Activated CD4-positive, CD25-positive, alpha-beta regulatory T cell treated with anti-CD3 and anti-CD28 coated beads, Interleukin-2, amount 50 U/mL, for 16 hours (primary cell): Measurements from ENCODE around the gene LGALS3BP.

Experiments used
- DNase-seq: peaks from one replicate; pipeline ENCODE4 v3.0.0-alpha.2; 2020; ENCODE audit warnings: low read depth, low spot score

LGALS3BP gene

DNA sequence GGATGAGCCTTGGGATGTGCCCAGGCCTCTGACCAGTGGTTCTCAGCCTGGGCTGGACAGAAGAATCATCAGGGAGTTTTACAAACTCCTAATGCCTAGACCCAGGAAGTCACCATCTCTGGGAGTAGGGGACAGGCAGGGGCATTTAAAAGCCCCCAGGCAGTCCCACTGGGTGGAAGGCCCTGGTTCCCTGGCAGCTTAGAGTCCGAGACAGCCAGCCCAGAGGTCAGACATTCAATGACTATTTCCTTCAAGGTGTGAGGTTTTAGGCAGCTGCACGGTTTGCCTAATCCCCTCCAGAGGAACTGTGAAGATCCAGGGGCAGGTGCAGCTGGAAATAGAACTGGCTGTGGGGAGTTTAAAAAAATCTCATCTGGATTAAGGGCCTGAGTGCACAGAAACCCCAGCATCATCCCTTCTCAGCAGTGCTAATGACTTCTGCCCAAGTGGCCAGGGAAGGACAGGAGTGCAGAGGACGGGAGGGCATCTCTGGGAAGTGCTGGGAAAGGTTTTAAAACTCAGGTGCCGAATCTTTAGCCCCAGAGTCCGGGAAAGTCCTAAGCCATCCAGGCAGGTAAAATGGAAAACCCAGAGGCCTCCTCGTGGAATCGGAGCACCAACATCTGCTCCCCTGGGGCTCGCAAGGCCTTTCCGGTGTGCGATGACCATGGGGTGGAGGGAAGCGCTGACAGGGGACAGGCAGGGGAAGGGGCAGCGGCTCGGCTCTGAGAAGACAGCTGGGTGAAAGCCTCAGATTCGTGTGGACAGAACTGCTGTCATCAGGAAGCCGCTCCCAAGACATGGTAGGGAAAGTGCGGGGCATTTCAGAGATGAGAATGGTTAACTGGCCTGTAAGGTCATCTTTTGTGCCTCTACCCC, 1.5 kb upstream of the LGALS3BP start:
- DNase-seq = no peak

DNA sequence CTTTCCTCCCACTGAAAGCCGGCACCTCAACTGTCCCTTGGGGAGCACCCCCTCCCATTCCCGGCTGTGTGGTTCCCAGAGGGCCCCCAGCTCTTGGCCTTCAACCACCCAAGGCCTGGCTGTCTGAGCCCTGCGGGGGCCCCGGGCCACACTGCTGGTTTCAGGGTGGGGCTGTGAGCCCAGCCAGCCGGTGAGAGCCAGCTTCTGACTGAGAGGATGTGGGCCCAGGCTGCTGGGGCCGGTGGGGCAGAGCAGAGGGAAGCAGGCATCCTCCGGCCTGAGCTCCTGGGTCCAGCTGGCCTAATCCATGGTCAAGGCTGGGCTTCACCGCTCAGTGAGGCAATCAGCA, 875 bp upstream of the LGALS3BP start:
- no peak for DNase-seq

DNA sequence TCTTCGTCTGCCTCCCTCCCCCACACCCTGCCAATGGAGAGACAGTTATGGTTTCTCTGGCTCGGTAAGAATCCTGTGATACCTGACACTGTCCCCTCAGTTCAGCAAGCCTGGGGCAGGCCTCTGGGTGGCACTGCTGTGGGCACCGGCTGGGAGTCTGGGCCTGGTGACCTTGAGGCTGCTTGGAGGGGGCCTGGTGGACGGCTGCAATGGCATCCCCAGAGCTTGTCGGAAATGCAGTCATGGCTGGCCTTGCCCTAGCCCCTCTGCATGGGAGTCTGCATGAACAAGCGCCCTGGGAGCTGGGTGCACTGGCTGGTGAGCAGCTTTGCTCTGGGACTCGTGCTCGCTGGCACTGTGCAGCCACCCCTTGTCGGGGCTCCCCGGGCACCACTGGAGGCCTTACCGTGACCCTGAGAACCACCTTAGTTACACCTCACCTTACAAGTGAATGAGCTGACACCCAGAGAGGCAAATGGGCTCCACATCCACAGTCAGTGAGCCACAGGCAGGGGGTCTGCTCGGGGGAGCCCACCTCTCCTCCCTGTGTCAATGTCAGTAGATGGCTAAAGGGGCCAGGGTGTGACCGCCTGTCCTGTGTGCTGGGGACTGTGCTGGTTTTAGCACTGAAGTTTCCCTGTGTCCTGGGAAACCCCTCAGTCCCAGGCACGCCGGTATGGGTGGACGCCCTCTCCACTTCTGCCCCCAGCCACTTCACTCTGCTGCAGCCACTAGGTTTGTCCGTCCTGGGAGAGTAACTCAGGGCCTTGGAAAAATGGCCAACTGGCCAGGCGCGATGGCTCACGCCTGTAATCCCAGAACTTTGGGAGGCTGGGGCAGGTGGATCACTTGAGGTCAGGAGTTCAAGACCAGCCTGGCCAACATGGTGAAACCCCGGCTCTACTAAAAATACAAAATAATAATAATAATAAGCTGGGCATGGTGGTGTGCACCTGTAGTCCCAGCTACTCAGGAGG, 1.4 kb downstream of the LGALS3BP start:
- no peak for DNase-seq

DNA sequence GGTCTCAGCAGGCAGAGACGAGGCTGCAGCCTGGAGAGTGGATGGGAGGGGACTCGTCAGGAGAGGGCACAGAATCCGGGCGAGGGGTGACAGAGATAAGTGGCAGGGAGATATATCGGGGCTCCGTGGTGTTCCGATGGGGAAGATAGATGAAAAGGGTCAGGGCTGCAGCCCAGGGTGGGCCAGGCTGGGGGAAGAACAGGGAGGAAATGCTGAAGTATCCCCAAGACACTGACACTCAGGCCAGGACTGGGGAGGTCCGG, 2.1 kb downstream of the LGALS3BP start:
- DNase-seq = no peak

DNA sequence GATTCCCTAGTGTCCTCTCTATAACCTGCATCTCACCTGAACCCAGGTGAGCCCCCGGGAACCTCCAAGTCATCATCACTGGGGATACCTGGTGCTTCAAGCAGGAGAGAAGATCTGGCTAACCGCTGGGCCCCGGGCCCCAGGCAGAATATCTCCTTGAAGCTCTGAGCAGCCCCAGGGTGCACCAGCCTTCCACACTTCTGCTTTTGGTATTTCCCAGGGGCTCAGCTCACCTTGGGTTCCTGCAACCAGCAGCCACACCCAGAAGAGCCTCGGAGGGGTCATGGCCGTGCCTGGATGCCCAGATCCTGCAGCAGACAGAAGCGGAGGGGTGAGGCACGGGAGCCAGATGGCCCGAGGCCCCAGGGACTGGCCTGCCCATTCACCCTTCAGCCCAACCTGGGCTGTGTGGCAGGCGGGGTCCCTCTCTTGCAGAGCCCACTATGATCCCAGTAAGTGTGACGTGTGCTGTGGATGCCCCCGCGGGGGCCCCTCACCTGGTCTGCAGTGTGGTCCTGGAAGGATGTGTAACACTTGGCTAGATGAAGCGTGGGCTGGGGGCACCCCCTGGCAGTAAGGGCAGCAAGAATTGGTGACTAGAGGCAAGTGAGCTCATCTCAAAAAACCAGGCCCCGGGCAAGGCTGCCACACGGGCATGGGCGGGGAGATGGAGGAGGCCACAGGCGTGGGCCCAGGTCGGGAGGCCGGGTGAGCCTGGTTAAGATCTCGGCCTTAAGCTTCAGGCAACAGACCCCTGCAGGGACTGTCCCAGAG, 2.6 kb downstream of the LGALS3BP start:
- no peak for DNase-seq

DNA sequence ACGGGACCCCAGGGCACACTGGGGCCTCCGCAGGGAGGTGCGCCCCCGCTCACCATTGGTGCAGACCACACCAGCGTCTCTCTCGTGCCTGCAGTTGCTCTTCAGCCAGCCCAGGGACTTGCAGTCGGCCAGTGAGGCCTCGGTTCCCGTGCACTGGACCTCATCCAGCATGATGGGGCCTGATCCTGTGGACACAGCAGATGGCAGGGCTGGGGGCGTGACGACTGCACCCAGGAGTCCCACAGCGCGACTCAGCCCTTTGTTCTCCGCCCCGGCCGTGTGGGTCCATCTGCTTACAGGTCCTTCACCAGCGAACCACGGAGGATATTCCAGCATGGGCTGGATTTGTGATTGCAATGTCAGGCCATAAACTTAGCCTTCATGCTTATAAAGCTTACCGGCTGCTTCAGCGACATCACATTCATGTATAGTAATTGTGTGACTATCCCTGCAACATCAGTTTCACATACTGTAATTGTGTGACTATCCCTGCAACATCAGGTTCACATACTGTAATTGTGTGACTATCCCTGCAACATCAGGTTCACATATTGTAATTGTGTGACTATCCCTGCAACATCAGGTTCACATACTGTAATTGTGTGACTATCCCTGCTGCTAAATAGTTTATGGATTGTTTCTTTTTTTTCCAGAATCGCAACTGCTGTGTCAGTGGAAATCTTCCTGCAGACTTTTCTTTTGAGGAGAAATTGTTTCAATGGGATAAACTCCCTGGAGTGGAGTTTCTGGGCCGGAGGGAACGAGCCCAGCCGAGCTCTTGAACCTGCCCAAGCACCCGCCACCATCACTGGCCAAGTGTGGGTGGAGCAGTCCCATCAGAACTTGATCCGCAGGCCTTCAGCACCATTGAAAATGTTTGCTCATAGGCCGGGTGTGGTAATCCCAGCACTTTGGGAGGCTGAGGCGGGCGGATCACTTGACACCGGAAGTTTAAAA, 4.8 kb downstream of the LGALS3BP start:
- DNase-seq = no peak

DNA sequence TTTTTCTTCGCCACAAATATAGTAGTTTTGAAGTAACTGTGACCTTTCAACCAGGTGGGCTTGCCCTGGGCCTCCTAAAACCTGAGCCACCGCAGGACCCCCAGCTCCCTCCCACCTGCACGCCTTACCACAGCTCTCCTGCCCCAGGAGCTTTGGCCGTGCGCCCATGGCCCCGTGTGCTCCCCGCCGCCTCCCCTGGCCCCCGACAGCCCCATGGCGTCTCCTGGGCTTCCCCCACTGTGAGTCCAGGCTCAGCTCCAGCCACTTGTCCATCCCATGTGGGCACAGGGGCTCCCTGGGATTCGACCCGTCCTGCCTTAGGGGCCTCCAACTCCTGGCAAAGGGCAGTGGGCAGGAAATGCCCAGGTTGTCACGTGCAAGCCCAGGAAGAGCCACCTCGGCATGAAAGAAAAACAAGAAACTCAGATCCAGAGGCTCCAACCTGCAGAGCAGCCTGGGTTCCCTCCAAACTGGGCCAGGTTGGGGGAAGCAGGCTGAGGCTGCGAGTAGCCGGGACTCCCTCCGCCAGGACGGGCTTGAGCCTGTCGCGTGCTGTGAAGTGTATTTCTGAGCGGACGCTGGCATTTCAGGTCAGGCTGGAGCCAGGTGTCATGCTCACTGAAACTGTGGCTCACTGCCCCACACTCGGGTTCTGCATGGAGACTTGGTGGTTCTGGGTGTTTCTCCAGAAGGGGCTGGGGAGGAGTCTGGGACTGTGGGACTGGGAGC, 5.8 kb downstream of the LGALS3BP start:
- DNase-seq = no peak

DNA sequence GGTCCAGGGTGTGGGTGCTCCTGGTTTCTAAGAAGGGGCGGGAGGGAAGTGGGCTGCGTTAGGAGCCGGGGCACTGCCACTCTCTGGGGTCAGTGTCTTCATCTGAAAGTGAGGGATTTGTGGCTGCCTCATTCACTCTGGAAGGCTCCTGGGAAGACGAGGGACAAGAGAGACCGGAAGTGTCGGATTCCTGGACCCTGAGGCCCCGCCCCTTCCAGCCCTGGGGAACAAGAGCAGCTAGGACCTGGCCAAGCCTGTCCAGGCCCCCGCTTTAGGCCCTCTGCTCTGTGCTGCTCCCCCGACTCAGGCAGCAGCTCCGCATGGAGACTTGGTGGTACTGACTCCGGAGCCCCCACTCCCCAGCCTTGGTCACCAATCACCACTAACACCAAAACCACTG, 6.5 kb downstream of the LGALS3BP start:
- DNase-seq = no peak

DNA sequence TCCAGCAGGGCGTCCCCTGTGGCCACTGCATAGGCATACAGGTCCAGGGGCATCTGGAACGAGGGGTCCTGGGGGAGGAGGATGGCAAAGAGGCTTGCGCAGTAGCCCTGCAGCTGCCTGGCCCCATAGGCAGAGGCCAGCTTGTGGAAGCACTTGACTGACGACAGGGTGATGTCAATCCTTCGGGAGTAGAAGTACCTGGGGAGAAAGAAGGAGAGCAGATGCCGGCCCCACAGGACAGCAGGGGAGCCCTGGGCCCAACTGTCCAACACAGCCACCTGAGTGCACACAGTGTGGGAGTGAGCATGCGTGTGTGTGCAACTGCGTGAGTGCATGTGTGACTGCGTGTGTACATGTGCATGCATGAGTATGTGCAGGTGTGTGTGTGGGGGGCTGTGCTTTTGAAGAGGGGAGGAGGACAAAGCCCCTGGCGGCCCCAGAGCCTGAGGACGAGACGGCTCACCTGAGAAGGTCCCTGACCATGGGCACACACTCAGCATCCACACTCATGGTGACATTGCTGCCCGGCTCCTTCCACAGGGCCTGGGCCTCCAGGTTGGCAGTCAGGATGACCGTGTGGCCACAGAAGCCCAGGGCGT, 7.1 kb downstream of the LGALS3BP start:
- no peak for DNase-seq

DNA sequence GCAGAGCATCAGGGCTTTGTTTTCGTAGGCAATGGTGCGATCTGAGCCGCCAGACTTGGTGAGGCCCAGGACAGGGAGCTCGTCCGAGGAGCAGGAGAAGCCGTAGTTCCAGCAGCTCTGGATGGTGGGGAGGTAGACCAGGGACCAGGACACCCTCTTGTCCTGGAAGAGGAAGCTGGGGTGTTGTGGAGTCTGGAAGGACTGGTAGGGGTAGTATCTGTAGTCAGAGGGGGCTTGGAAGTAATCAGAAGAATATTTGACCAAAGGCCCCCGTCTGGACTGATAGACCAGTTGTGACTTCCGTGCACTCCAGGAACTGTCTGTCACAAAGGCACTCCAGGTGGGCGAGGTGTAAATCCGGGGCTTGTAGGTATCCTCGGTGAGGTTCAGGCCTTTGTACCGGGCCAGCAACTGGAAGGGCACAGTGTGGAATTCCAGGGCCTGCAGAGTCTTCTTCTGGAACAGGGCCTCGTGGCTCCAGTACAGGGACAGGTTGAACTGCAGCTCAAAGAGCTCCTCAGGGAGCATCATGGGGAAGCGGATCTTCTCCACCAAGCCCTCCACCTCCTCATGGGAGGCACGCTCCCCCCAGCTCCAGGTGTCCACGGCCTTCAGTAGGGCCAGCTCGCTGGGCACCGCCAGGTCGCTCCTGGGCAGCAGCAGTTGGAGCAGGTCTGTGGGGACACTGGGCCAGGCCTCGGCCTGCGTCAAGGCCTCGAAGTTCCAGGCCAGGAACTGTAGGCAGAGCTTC, 7.8 kb downstream of the LGALS3BP start:
- DNase-seq = no peak

DNA sequence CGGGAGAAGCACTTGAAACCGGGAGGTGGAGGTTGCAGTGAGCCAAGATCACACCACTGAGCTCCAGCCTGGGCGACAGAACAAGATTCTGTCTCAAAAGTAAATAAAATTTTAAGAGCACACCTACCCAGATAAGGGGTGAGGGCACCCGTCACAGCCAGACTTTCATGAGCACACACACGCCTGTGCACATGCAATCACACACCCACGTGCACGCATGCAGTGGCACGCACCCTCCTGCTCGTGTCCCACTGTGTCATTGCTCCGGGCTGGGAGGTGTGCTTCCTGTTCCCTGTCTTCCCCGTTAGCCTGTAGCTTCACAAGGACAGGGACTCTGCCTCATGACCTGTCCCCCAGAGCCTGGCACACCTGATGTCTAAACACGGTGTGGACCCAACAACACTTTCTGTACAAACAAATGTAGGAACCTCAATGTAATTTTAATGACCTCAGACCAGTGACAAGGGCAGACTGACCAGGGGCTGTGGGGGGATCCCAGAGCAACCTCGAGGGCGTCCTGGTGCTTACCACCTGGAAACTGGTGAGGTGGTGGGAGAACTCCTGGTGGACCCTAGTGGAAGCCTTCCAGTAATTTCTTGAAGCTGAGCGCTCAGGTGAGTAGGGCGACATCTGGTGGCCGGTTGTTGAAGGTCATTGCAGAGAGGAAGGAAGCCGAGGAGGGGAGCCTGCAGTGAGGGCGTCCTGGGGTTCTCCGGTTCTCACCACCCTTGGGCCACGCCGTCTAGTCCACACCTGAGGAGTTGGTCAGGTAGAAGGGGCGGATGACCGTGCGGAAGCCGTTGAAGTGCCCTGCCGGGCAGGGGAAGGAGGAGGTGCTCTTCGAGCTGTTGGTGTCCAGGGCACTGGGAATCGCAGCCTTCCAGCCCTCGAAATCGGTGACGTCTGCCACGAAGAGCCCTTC, 8.6 kb downstream of the LGALS3BP start:
- DNase-seq = peak; percentile 65

DNA sequence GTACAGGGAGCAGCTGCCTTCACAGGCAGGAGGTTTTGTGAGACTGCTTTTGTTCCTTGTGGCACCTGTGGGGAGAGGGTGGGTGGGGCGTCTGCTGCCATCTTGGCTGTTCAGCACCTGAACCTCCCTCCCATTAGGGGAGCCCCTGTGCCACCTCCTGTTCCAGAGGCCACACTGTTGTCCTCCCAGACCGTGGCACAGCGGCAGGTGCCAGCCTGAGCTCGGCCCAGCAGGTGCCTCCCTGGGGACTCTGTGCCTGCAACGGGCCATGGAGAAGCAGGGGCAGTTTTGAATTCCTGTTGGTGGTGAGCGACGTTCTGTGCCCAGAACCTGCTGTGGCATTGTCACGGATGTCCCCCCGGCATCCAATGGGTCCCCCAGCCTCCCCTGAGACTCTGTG, 9.9 kb downstream of the LGALS3BP start:
- no peak for DNase-seq

DNA sequence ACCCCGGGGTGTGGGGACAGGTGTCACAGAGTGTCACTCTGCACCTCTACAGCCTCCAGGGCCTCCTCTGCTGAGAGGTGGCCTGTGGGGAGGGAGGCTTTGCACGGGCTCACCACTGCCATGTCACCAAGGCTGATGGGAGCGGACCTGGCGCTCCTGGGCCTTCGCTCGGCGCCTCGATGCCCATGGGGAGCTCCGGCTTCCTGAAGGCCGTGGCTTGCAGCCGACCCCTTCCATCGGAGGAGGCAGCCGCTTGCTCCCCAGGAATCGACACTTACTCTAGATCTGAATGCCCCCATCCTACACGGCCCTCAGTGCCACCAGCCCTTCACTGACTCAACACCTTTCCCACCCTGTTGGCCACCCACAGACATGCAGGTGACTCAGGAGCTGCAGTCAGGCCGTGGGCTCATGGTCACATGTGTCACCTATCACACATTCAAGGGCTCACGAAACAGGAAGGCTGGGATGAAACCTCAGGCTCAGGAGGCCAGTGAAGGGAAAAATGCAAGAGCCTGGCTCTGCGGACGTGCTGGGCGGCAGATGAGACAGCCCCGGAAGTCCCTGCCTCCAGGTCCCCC, 11.9 kb downstream of the LGALS3BP start:
- no peak for DNase-seq

DNA sequence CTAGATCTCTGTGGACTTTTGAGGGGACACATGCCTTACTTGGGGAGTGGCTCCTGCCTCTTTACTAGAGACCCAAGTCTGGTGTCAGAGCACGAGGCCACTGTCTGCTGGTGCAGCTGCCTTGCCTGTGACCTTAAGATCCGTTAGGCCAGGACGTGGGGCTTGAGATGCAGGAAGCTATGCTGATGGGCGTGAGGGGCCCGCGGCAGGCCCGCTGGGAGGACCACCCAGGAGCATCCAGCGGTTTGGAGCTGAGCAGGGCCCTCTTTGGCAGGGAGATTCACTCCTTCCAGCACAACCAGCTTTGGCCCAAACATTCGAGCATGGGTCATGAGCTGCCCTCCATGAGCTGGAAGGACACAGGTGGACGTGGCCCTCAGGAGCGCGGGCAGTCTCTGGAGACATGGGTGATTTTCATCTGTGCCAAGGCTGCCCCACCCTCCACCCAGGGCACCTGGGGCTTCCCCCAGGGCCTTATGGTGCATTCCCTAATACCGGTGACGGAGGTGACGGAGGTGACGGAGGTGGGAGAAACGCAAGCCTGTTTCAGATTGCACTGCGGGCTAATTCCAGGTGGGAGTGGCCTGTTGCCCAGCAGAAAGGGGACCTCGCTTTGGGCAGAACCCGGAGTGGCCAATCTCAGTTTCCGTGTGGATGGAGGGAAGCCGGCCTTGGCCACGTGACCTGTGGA, 12.7 kb downstream of the LGALS3BP start:
- no peak for DNase-seq

DNA sequence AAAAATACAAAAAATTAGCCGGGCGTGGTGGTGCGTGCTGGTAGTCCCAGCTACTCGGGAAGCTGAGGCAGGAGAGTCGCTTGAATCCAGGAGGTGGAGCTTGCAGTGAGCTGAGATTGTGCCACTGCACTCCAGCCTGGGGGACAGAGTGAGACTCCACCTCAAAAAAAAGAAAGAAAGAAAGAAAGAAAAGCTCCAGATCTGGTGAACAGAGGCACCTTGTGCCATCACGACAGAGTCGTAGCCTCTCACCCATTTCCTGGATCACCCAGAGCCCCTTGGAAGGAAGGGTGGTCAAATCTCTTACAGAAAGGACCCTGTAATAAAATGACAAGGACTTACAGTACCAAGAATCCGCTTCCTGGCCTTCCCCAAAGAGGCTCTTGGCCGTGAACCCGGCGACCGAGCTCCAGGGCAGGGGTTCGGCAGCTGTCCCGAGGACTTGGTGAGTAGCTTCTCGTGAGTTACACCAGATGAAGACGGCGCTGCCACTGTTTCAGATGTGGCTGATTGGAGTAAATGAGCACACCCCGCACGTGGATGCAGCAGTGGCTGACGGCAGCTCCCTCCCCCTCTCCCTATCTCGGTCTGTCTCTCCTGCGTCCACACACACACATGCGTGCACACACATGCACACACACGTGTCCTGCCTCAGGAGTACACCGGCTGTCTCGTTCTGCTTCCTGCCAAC, 13.5 kb downstream of the LGALS3BP start:
- DNase-seq = no peak

DNA sequence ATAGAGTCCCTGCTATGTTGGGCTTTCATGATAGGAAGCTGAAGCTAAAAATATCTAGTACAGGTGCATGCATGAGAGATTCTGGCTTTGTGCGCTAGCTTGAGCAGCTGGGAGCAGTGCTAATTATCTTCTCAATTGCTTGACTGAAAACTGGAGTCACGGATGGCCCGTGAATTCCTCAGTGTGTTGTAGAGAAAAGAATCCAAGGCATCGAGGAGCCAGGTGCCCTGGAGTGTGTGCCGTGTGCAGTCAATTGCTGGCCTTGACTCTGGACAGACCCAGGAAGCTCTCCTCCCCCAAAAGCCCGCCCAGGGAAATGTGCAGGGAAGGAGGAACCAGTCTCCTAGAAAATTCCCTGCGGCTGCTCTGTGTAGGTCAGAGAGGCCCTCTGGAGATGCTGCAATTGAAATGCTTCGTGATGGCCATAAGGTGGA, 14.2 kb downstream of the LGALS3BP start:
- DNase-seq = no peak
